ENCODE results near the gene TPRG1.

Gene TPRG1

GRCh38 chr3:189212681-189213080, 40.9 kb downstream of the TPRG1 start:
- DNase-seq (ENCODE audit: low read depth): no peak
- TF ChIP-seq CTCF (IDR thresholded peaks at IDR 0.05; ENCODE audit: control insufficient read depth, insufficient read depth, low read depth, low read length, missing control alignments): no peak
- no peak overlapping the region for H3K4me3 ChIP-seq (ENCODE audit: control insufficient read depth, low read depth, low read length)

- no peak for DNase-seq (ENCODE audit: low read depth)
- TF ChIP-seq CTCF (IDR thresholded peaks at IDR 0.05; ENCODE audit: control insufficient read depth, insufficient read depth, low read depth, low read length, missing control alignments): no peak
- no peak overlapping the region for H3K4me3 ChIP-seq (ENCODE audit: control insufficient read depth, low read depth, low read length)
Measured at GRCh38 chr3:189214651-189215050, 42.9 kb downstream of the TPRG1 start.

GRCh38 chr3:189222927-189223636, 51.3 kb downstream of the TPRG1 start:
- no peak for TF ChIP-seq CTCF (IDR thresholded peaks at IDR 0.05; ENCODE audit: control insufficient read depth, insufficient read depth, low read depth, low read length, missing control alignments)
- no peak for DNase-seq (ENCODE audit: low read depth)
- H3K4me3 ChIP-seq (ENCODE audit: control insufficient read depth, low read depth, low read length): no peak overlapping the region

- H3K4me3 ChIP-seq (ENCODE audit: control insufficient read depth, low read depth, low read length): no peak overlapping the region
- no peak for TF ChIP-seq CTCF (IDR thresholded peaks at IDR 0.05; ENCODE audit: control insufficient read depth, insufficient read depth, low read depth, low read length, missing control alignments)
- no peak for DNase-seq (ENCODE audit: low read depth)
Measured at GRCh38 chr3:189225431-189225830, 53.7 kb downstream of the TPRG1 start.

- no peak for TF ChIP-seq CTCF (IDR thresholded peaks at IDR 0.05; ENCODE audit: control insufficient read depth, insufficient read depth, low read depth, low read length, missing control alignments)
- no peak for DNase-seq (ENCODE audit: low read depth)
- H3K4me3 ChIP-seq (ENCODE audit: control insufficient read depth, low read depth, low read length): no peak overlapping the region
Measured at GRCh38 chr3:189227249-189227648, 55.5 kb downstream of the TPRG1 start.

GRCh38 chr3:189229196-189229828, 57.5 kb downstream of the TPRG1 start:
- H3K4me3 ChIP-seq (ENCODE audit: control insufficient read depth, low read depth, low read length): no peak overlapping the region

More at GRCh38 chr3:189229196-189229828, 57.5 kb downstream of the TPRG1 start:
- DNase-seq (ENCODE audit: low read depth): no peak
- TF ChIP-seq CTCF (IDR thresholded peaks at IDR 0.05; ENCODE audit: control insufficient read depth, insufficient read depth, low read depth, low read length, missing control alignments): no peak
